SK-N-SH (cell line): ENCODE data around the gene SMARCC1. TPM values are rescaled to one million over a fixed set of nuclear protein-coding genes. Genes with fewer than 3 reads are reported as not detected.

ENCODE experiments used
- CTCF ChIA-PET: fragments of 300-600, 350-600 bp; formaldehyde crosslinking; extraction: SDS; loops from one replicate; lab custom pipeline; 2021; lab: Yijun Ruan, JAX
- POLR2A ChIA-PET: fragments of 350-600 bp; sonication (Branson Sonifier 250); formaldehyde crosslinking; extraction: SDS; loops from one replicate; lab custom pipeline; 2020; ENCODE audit warnings: antibody characterized with exemption, inconsistent platforms; lab: Yijun Ruan, JAX
- DNase-seq: peaks from one replicate; pipeline ENCODE4 v3.0.0; 2012
- H2AFZ ChIP-seq: fragments of 200-600 bp; sonication (generic); 2 replicates; pipeline ENCODE4 v1.8.1; 2016; ENCODE audit warnings: antibody characterized with exemption, mild to moderate bottlenecking, low read depth
- H3F3A ChIP-seq: fragments of 200-600 bp; sonication (generic); replicated peaks from 2 replicates; pipeline ENCODE3; 2016; ENCODE audit warnings: antibody characterized with exemption, mild to moderate bottlenecking; ENCODE audit not compliant: insufficient read depth
- H3K27ac ChIP-seq, 2 experiments: fragments of 200-500 bp in 1 of 2; fragments of 200-600 bp in 1 of 2; sonication (Bioruptor generic) in 1 of 2; sonication (generic), shearing (Covaris generic) in 1 of 2; 2 replicates each; pipeline versions ENCODE4 v1.5.1 to v1.6.1; 2014 to 2016; ENCODE audit warnings: low read depth in 2 of 2, inconsistent platforms in 1 of 2, low read length in 1 of 2, mild to moderate bottlenecking in 1 of 2, mixed read lengths in 1 of 2
- H3K27me3 ChIP-seq: fragments of 200-600 bp; sonication (generic), shearing (Covaris generic); 2 replicates; pipeline ENCODE4 v1.6.1; 2016; ENCODE audit warnings: mixed run types; ENCODE audit not compliant: insufficient read depth
- H3K36me3 ChIP-seq, 2 experiments: fragments of 200-500 bp in 1 of 2; fragments of 200-600 bp in 1 of 2; sonication (Bioruptor generic) in 1 of 2; sonication (generic) in 1 of 2; replicated peaks in 1 of 2; 2 replicates each; pipeline versions ENCODE3 to v1.5.1; 2014 to 2016; ENCODE audit warnings: low read length in 1 of 2, mild to moderate bottlenecking in 1 of 2; ENCODE audit not compliant: insufficient read depth in 2 of 2, control insufficient read depth in 1 of 2
- H3K4me1 ChIP-seq, 2 experiments: fragments of 200-500 bp in 1 of 2; fragments of 200-600 bp in 1 of 2; sonication (Bioruptor generic) in 1 of 2; sonication (generic), shearing (Covaris generic) in 1 of 2; 2 replicates each; pipeline versions ENCODE4 v1.5.1 to v1.6.1; 2014 to 2016; ENCODE audit warnings: low read depth in 1 of 2, low read length in 1 of 2, mixed run types in 1 of 2; ENCODE audit not compliant: insufficient read depth in 2 of 2, control insufficient read depth in 1 of 2
- H3K4me2 ChIP-seq: fragments of 200-600 bp; sonication (generic), shearing (Covaris generic); 2 replicates; pipeline ENCODE4 v1.6.1; 2017; ENCODE audit warnings: mixed run types
- H3K4me3 ChIP-seq, 2 experiments: fragments of 200-500 bp in 1 of 2; fragments of 200-600 bp in 1 of 2; sonication (Bioruptor generic) in 1 of 2; sonication (generic), shearing (Covaris generic) in 1 of 2; 2 replicates each; pipeline versions ENCODE4 v1.5.1 to v1.8.1; 2014 to 2016; ENCODE audit warnings: low read depth in 2 of 2, inconsistent platforms in 1 of 2, low read length in 1 of 2, mild to moderate bottlenecking in 1 of 2, mixed read lengths in 1 of 2, moderate library complexity in 1 of 2
- H3K79me2 ChIP-seq: fragments of 200-600 bp; sonication (generic); 2 replicates; pipeline ENCODE4 v1.8.1; 2017; ENCODE audit warnings: mild to moderate bottlenecking; ENCODE audit not compliant: insufficient read depth
- H3K9ac ChIP-seq: fragments of 200-600 bp; sonication (generic); 2 replicates; pipeline ENCODE4 v1.6.1; 2017; ENCODE audit warnings: mixed run types
- H3K9me2 ChIP-seq: fragments of 200-600 bp; sonication (generic); 2 replicates; pipeline ENCODE4 v1.6.1; 2017; ENCODE audit warnings: mixed run types
- H3K9me3 ChIP-seq: fragments of 200-600 bp; sonication (generic); 2 replicates; pipeline ENCODE4 v1.6.1; 2017; ENCODE audit warnings: mixed run types, mild to moderate bottlenecking, moderate library complexity
- H4K20me1 ChIP-seq: fragments of 200-600 bp; sonication (generic); 2 replicates; pipeline ENCODE4 v1.6.1; 2017; ENCODE audit warnings: mild to moderate bottlenecking, mixed run types; ENCODE audit not compliant: insufficient read depth
- EP300 ChIP-seq, 2 experiments: IDR thresholded peaks; 2 replicates each; pipeline versions ENCODE4 v1.4.0 to v1.6.1; 2012; ENCODE audit warnings: borderline replicate concordance in 1 of 2, low read depth in 1 of 2, low read length in 1 of 2
- EZH2phosphoT487 ChIP-seq: fragments of 200-600 bp; sonication (generic); IDR thresholded peaks from 2 replicates; pipeline ENCODE4 v1.6.1; 2017; ENCODE audit warnings: low read depth, mixed run types, mild to moderate bottlenecking, antibody characterized with exemption, moderate library complexity, borderline replicate concordance
- GABPA ChIP-seq: IDR thresholded peaks from 2 replicates; pipeline ENCODE4 v1.4.0; 2012; ENCODE audit warnings: low read depth, mild to moderate bottlenecking
- MEF2A ChIP-seq: IDR thresholded peaks from 2 replicates; pipeline ENCODE4 v1.4.0; 2012; ENCODE audit warnings: low read depth, borderline replicate concordance
- NFIC ChIP-seq: IDR thresholded peaks from 2 replicates; pipeline ENCODE4 v1.4.0; 2012; ENCODE audit warnings: borderline replicate concordance
- NRF1 ChIP-seq: IDR thresholded peaks from 2 replicates; pipeline ENCODE4 v1.6.1; 2012; ENCODE audit warnings: low read depth, mild to moderate bottlenecking, low read length
- POLR2AphosphoS5 ChIP-seq: IDR thresholded peaks from 2 replicates; pipeline ENCODE4 v1.6.1; 2012; ENCODE audit warnings: low read depth, low read length
- RCOR1 ChIP-seq: fragments of 150-350 bp; IDR thresholded peaks from 2 replicates; pipeline ENCODE4 v1.6.1; 2017; ENCODE audit warnings: antibody characterized with exemption, low read length
- RFX5 ChIP-seq: IDR thresholded peaks from 2 replicates; pipeline ENCODE4 v1.6.1; 2012; ENCODE audit warnings: mild to moderate bottlenecking, improper control_type of control experiment, low read length
- RXRA ChIP-seq: IDR thresholded peaks from 2 replicates; pipeline ENCODE4 v1.4.0; 2012; ENCODE audit warnings: low read depth, mild to moderate bottlenecking, borderline replicate concordance
- SIN3A ChIP-seq: IDR thresholded peaks from 2 replicates; pipeline ENCODE4 v1.6.1; 2012; ENCODE audit warnings: low read depth, mild to moderate bottlenecking, low read length, moderate library complexity, borderline replicate concordance
- TCF12 ChIP-seq: IDR thresholded peaks from 2 replicates; pipeline ENCODE4 v1.4.0; 2012
- WGBS: methylation state at CpG from one replicate; pipeline ENCODE4 v1.1.6; 2017; ENCODE audit warnings: low lambda C conversion rate; 5-methylcytosine and 5-hydroxymethylcytosine counted together
- polyA plus RNA-seq, 3 experiments: library from polyadenylated mRNA; depleted of rRNA; stranded (reverse); fragments of >200 nt; gene quantifications; 2 replicates each; pipeline ENCODE4 v1.2.3, GENCODE V29; 2012
- TF ChIP-seq, protein P1 (sequence below): fragments of 200-600 bp; sonication (generic); IDR thresholded peaks from 2 replicates; pipeline ENCODE4 v1.6.1; 2017; ENCODE audit warnings: antibody characterized with exemption, mild to moderate bottlenecking, moderate library complexity
- TF ChIP-seq, protein P2 (sequence below): IDR thresholded peaks from 2 replicates; pipeline ENCODE4; 2012
- TF ChIP-seq, protein P3 (sequence below): fragments of 150-350 bp; IDR thresholded peaks from 2 replicates; pipeline ENCODE4 v1.6.1; 2016; ENCODE audit warnings: mild to moderate bottlenecking, low read depth, low read length
- TF ChIP-seq, protein P4 (sequence below): fragments of 150-350 bp; IDR thresholded peaks from 2 replicates; pipeline ENCODE4 v1.6.1; 2017; ENCODE audit warnings: antibody characterized with exemption, low read length, low read depth, borderline replicate concordance
- TF ChIP-seq, protein P5 (sequence below): IDR thresholded peaks from 2 replicates; pipeline ENCODE4 v1.6.1; 2012; ENCODE audit warnings: mild to moderate bottlenecking, low read depth, low read length, moderate library complexity

The SMARCC1 gene
- polyA plus RNA-seq, 1 of the 3 experiments (the other 2 are of a cell fraction) = 16.5 TPM

DNA sequence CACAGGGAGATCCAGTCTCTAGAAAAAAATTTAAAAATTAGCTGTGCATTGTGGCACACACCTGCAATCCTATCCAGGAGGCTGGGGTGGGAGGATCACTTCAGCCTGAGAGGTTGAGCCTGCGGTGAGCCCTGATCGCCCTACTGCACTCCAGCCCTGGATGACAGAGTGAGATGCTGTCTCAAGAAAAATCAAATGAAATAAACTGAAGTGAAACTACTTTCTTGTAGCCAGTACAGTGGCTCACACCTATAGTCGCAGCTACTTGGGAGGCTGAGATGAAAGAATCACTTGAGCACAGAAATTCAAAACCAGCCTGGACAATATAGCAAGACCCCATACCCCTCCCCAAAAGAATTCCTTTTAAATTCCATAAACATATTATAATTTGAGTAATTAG is 35.4 kb downstream of the SMARCC1 start:
- peaks cover 24% of the 10 kb centered on the region for H4K20me1 ChIP-seq
- no peak for DNase-seq

More for the DNA sequence above, 35.4 kb downstream of the SMARCC1 start:
- Histone ChIP-seq H3K4me1 (no peaks in the 10 kb centered on the region), H3F3A (peaks cover 14% of the 10 kb centered on the region), H3K9ac (no peak overlapping the region), H2AFZ (no peak overlapping the region), H3K27ac (no peak overlapping the region), H3K9me3 (no peaks in the 10 kb centered on the region), H3K4me2 (no peak overlapping the region), H3K36me3 (peaks cover 9 to 41% of the 10 kb centered on the region in 2 experiments), H3K79me2 (peaks cover 99% of the 10 kb centered on the region), H3K4me3 (no peak overlapping the region), H3K9me2 (no peaks in the 10 kb centered on the region), H3K27me3 (no peaks in the 10 kb centered on the region)
- 100% methylated on average over 3 of the region's 3 CpGs for WGBS
- ChIA-PET CTCF (interaction anchor here (0.6 kb wide), 2 partner anchors 39 to 225 kb away, joined by 3 read pairs; no protein-coding TSS in a partner anchor), POLR2A (no interaction called here)
- TF ChIP-seq, protein P1, sequence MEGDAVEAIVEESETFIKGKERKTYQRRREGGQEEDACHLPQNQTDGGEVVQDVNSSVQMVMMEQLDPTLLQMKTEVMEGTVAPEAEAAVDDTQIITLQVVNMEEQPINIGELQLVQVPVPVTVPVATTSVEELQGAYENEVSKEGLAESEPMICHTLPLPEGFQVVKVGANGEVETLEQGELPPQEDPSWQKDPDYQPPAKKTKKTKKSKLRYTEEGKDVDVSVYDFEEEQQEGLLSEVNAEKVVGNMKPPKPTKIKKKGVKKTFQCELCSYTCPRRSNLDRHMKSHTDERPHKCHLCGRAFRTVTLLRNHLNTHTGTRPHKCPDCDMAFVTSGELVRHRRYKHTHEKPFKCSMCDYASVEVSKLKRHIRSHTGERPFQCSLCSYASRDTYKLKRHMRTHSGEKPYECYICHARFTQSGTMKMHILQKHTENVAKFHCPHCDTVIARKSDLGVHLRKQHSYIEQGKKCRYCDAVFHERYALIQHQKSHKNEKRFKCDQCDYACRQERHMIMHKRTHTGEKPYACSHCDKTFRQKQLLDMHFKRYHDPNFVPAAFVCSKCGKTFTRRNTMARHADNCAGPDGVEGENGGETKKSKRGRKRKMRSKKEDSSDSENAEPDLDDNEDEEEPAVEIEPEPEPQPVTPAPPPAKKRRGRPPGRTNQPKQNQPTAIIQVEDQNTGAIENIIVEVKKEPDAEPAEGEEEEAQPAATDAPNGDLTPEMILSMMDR = no peak
- TF ChIP-seq EP300 (IDR thresholded peaks at IDR 0.05; ENCODE audit: borderline replicate concordance in 1 of 2, low read depth in 1 of 2, low read length in 1 of 2) (no peak), NRF1 (no peak), TCF12 (no peak), SIN3A (no peak), MEF2A (no peak), RCOR1 (no peak), GABPA (no peak), RXRA (no peak), RFX5 (no peak), POLR2AphosphoS5 (no peak), EZH2phosphoT487 (no peak), NFIC (no peak)
- TF ChIP-seq, protein P2, sequence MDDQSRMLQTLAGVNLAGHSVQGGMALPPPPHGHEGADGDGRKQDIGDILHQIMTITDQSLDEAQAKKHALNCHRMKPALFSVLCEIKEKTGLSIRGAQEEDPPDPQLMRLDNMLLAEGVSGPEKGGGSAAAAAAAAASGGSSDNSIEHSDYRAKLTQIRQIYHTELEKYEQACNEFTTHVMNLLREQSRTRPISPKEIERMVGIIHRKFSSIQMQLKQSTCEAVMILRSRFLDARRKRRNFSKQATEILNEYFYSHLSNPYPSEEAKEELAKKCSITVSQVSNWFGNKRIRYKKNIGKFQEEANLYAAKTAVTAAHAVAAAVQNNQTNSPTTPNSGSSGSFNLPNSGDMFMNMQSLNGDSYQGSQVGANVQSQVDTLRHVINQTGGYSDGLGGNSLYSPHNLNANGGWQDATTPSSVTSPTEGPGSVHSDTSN = no peak
- TF ChIP-seq, protein P3, sequence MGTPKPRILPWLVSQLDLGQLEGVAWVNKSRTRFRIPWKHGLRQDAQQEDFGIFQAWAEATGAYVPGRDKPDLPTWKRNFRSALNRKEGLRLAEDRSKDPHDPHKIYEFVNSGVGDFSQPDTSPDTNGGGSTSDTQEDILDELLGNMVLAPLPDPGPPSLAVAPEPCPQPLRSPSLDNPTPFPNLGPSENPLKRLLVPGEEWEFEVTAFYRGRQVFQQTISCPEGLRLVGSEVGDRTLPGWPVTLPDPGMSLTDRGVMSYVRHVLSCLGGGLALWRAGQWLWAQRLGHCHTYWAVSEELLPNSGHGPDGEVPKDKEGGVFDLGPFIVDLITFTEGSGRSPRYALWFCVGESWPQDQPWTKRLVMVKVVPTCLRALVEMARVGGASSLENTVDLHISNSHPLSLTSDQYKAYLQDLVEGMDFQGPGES = no peak
- TF ChIP-seq, protein P4, sequence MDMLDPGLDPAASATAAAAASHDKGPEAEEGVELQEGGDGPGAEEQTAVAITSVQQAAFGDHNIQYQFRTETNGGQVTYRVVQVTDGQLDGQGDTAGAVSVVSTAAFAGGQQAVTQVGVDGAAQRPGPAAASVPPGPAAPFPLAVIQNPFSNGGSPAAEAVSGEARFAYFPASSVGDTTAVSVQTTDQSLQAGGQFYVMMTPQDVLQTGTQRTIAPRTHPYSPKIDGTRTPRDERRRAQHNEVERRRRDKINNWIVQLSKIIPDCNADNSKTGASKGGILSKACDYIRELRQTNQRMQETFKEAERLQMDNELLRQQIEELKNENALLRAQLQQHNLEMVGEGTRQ = no peak
- TF ChIP-seq, protein P5, sequence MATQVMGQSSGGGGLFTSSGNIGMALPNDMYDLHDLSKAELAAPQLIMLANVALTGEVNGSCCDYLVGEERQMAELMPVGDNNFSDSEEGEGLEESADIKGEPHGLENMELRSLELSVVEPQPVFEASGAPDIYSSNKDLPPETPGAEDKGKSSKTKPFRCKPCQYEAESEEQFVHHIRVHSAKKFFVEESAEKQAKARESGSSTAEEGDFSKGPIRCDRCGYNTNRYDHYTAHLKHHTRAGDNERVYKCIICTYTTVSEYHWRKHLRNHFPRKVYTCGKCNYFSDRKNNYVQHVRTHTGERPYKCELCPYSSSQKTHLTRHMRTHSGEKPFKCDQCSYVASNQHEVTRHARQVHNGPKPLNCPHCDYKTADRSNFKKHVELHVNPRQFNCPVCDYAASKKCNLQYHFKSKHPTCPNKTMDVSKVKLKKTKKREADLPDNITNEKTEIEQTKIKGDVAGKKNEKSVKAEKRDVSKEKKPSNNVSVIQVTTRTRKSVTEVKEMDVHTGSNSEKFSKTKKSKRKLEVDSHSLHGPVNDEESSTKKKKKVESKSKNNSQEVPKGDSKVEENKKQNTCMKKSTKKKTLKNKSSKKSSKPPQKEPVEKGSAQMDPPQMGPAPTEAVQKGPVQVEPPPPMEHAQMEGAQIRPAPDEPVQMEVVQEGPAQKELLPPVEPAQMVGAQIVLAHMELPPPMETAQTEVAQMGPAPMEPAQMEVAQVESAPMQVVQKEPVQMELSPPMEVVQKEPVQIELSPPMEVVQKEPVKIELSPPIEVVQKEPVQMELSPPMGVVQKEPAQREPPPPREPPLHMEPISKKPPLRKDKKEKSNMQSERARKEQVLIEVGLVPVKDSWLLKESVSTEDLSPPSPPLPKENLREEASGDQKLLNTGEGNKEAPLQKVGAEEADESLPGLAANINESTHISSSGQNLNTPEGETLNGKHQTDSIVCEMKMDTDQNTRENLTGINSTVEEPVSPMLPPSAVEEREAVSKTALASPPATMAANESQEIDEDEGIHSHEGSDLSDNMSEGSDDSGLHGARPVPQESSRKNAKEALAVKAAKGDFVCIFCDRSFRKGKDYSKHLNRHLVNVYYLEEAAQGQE = no peak
